ENCODE data around the gene WFDC10A.
"Not testable (repeated sequence)": the region's sequence is repeated elsewhere in the genome, so short reads cannot be mapped to it uniquely, and the experiment has no call there.

WFDC10A gene

GRCh38 chr20:45647441-45648050 is 18.0 kb downstream of the WFDC10A start:
- FAIRE-seq (no peak), DNase-seq (ENCODE audit: insufficient read length, low spot score) (no peak)
- no peak for TF ChIP-seq CTCF (IDR thresholded peaks at IDR 0.05; ENCODE audit: insufficient read depth, missing control alignments)

- DNase-seq (ENCODE audit: insufficient read length, low spot score) (no peak), FAIRE-seq (no peak)
- TF ChIP-seq CTCF (IDR thresholded peaks at IDR 0.05; ENCODE audit: insufficient read depth, missing control alignments), result no peak
Observed at GRCh38 chr20:45649312-45649863, 19.8 kb downstream of the WFDC10A start.

DNA sequence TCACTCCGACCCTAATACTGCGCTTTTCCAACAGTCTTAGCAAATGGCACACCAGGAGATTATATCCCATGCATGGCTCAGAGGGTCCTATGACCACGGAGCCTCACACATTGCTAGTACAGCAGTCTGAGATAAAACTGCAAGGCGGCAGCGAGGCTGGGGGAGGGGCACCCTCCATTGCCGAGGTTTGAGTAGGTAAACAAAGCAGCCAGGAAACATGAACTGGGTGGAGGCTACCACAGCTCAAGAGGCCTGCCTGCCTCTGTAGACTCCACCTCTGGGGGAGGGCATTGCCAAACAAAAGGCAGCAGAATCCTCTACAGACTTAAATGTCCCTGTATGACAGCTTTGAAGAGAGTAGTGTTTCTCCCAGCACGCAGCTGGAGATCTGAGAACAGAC is 22.2 kb downstream of the WFDC10A start:
- not testable (repeated sequence) for FAIRE-seq; DNase-seq (ENCODE audit: insufficient read length, low spot score)

DNA sequence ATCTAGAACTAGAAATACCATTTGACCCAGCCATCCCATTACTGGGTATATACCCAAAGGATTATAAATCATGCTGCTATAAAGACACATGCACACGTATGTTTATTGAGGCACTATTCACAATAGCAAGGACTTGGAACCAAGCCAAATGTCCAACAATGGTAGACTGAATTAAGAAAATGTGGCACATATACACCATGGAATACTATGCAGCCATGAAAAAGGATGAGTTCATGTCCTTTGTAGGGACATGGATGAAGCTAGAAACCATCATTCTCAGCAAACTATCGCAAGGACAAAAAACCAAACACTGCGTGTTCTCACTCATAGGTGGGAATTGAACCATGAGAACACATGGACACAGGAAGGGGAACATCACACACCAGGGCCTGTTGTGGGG is 27.5 kb downstream of the WFDC10A start:
- not testable (repeated sequence) for DNase-seq (ENCODE audit: insufficient read length, low spot score); FAIRE-seq

- DNase-seq (ENCODE audit: insufficient read length, low spot score), result no peak
- no peak for FAIRE-seq
- no peak for TF ChIP-seq CTCF (IDR thresholded peaks at IDR 0.05; ENCODE audit: insufficient read depth, missing control alignments)
Observed at GRCh38 chr20:45670139-45670538, 40.6 kb downstream of the WFDC10A start, which contains the start of gene WFDC11. TSS of gene WFDC11 (minus strand) at chr20:45670239. CDS start at chr20:45650600, 19,639 bp downstream.

DNA sequence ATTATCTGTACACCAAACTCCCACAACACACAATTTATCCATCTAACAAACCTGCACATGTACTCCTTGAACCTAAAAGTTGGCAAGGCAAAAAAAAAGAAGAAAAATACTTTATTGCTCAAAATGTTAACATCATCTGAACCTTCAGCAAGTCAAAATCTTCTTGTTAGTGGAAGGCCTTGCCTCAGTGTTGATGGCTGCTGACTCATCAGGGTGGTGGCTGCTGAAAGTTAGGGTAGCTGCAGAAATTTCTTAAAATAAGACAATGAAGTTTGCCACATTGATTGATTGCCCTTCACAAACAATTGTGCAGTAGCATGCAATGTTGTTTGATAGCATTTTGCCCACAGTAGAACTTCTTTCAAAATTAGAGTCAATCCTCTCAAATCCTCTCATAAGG is 43.2 kb downstream of the WFDC10A start:
- TF ChIP-seq CTCF (IDR thresholded peaks at IDR 0.05; ENCODE audit: insufficient read depth, missing control alignments), result no peak
- no peak for DNase-seq (ENCODE audit: insufficient read length, low spot score)
- no peak for FAIRE-seq

DNA sequence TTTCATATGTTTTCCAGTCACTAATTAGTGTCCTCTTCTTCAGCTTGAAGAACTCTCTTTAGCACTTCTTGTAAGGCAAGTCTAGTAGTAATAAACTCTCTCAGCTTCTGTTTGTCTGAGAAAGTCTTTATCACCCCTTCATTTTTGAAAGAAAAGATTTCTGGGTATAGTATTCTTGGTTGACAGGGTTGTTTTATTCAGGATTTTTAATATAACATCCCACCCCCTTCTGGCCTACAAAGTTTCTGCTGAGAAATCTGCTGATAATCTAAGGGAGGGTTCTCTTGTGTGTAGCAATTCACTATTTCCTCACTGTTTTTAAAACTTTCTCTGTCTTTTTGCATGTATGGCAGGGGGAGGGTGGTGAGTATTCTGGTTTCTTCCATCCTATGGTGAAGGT is 50.1 kb downstream of the WFDC10A start:
- TF ChIP-seq CTCF (IDR thresholded peaks at IDR 0.05; ENCODE audit: insufficient read depth, missing control alignments), result no peak
- DNase-seq (ENCODE audit: insufficient read length, low spot score) (no peak), FAIRE-seq (no peak)
